Sciatic nerve (tissue), 2 donors: ENCODE data around the gene POLR3B. TPM values are rescaled to one million over a fixed set of nuclear protein-coding genes. Genes with fewer than 3 reads are reported as not detected.
"Not testable (repeated sequence)": the region's sequence is repeated elsewhere in the genome, so short reads cannot be mapped to it uniquely, and the experiment has no call there.

Experiments
- ATAC-seq: fragments of 200-7000 bp; cut with Tn5 transposase; one replicate; pipeline ENCODE4 v1.9.1; 2020; ENCODE audit warnings: mild to moderate bottlenecking, moderate library complexity
- DNase-seq: peaks from one replicate; pipeline ENCODE4 v3.0.0-alpha.2; 2020; ENCODE audit warnings: low spot score
- intact Hi-C: fragments of 100-400 bp; cut with DNase I; formaldehyde crosslinking; loops from one replicate; pipeline ENCODE4 v1.14.2; 2022
- total RNA-seq: library from RNA; stranded (reverse); fragmentation: NEBNext Ultra II Directional; extraction: Animal tissue kit (Norgen Biotek cat#: 25700); gene quantifications from one replicate; pipeline ENCODE4 v1.2.1, GENCODE V29; 2021
- donor health status: DM: no; HTN: no; CAD: no.
- donor health status: DM: no; HTN: no; CAD: no.

The POLR3B gene
- total RNA-seq, 1 donor from 2014 or later, result 6.1 TPM

GRCh38 chr12:106445053-106445452 lies 87.5 kb downstream of the POLR3B start:
- intact Hi-C loops, result no loop called here
- DNase-seq (no peak), ATAC-seq (no peak)

- ATAC-seq (no peak), DNase-seq (no peak)
- intact Hi-C loops, result no loop called here
Observed at GRCh38 chr12:106445959-106446358, 88.4 kb downstream of the POLR3B start.

DNA sequence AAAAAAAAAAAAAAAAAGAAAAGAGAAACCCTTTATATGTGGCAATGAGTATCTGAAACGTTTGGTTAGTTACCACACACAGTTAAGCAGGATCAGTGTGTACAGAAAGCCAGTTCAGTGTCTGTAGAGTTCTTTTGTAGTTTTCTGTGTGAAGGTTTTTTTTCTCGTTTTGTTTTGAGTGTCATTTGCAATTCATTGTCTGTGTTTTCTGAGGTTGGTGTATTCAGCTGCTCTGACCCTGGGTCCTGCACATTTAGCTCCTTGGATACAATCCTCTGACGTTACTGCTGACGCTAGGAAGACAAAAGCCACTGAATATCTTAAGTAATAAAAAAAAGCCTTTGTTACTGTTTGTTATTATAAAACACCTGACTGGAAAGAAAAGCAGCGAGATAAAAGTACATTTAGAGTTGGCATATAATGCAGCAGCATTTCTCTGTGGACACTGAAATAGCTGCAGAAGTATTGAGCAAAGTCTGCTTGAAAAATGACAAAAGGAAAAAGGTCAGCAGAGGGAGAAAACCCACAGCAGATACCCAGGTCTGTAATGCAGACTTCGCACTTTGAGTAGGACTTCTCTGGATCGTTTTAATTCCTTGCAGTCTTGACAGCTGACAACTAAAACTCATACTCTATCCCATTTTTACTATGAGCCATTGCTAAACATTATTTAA lies 89.0 kb downstream of the POLR3B start:
- DNase-seq (no peak), ATAC-seq (peak; percentile 64)
- intact Hi-C loops, result no loop called here

DNA sequence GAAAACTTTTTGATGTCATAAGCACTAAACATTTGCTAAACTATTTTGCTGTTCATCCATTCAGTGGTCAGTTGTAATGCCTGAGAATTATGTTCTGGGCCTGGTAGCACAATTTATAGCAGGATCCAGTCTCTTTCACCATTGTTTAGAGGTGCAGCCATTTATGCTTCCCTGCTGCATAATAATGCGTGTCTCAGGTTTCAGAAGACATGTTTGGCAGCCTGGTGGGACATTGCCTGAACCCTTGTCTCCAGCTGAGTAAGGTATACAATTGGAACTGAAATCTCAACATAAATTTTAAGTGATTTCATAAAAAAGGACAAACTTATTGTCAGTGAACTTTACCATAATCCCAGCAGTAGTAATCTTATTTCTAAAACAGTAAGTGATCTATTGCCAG lies 94.8 kb downstream of the POLR3B start:
- ATAC-seq (no peak), DNase-seq (no peak)
- intact Hi-C loops, result no loop called here

DNA sequence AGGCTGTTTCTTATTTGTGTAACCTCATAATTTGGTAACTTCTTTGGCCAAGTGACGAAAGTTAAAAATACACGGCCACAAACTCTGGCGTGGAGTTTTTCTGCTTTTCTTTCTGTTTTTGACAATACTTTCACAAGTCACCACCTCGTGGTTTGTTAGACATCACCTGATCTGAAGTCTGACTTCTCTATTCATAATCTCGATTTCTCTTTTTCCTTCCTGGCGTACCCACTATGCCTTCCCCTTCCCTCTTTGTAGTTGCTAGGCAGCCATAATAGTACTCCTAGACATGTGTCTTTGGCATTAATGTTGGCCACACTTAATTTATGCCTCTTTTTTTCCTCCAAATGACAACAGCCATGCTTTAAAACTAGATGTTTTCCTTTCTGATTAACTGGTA lies 97.6 kb downstream of the POLR3B start:
- DNase-seq, result no peak
- ATAC-seq, result peak; percentile 34
- intact Hi-C loops, result no loop called here

DNA sequence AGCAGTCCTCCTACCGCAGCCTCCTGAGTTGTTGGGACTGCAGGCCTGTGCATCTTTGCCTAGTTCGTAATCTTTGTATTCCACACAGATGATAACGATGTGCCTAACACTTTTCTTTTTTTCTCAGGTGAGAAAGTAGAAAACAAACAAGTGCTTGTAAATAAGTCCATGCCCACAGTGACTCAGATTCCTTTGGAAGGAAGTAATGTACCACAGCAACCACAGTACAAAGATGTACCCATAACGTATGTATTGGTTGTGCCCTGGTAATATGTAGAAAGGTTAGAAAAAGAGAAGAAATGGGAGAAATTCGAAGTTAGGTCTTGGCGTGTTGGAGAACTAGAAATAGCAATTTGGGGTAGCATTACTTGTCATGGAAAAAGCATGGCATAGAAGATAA lies 101.6 kb downstream of the POLR3B start:
- intact Hi-C loops, result no loop called here
- no peak for DNase-seq
- no peak for ATAC-seq

DNA sequence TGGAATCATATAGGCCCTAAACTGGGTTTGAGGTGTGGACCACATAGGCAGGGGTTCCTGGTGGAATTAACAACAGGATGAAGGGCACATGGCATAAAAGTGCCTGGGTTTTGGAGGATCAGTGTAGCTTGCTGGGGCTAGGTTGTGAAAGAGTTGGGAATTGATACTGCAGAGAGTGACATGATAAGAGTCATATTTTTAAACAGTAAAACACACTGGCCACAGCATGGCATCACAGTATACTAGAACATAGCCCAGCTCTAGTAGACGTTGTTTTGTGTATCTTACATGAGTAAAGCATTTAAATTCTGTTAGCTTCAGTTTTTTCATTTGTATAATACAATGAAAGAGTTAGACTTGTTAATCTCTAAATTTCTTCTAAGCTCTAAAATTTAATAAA lies 102.0 kb downstream of the POLR3B start:
- intact Hi-C loops, result no loop called here
- no peak for DNase-seq
- ATAC-seq, result no peak

GRCh38 chr12:106461730-106462129 lies 104.2 kb downstream of the POLR3B start:
- intact Hi-C loops, result no loop called here
- no peak for DNase-seq
- no peak for ATAC-seq

GRCh38 chr12:106465605-106466004 lies 108.1 kb downstream of the POLR3B start:
- DNase-seq, intact Hi-C loops, ATAC-seq: not testable (repeated sequence)

DNA sequence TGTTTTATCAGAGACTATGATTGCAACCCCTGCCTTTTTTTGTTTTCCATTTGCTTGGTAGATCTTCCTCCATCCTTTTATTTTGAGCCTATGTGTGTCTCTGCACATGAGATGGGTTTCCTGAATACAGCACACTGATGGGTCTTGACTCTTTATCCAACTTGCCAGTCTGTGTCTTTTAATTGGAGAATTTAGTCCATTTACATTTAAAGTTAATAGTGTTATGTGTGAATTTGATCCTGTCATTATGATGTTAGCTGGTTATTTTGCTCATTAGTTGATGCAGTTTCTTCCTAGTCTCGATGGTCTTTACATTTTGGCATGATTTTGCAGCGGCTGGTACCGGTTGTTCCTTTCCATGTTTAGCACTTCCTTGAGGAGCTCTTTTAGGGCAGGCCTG lies 118.1 kb downstream of the POLR3B start:
- DNase-seq, ATAC-seq, intact Hi-C loops: not testable (repeated sequence)

DNA sequence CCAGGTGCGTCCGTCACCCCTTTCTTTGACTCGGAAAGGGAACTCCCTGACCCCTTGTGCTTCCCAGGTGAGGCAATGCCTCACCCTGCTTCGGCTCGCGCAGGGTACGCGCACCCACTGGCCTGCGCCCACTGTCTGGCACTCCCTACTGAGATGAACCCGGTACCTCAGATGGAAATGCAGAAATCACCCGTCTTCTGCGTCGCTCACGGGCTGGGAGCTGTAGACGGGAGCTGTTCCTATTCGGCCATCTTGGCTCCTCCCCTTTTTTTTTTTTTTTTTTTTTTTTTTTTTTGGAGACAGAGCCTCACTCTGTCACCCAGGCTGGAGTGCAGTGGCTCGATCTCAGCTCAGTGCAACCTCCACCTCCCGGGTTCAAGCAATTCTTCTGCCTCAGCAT lies 120.1 kb downstream of the POLR3B start:
- intact Hi-C loops, ATAC-seq, DNase-seq: not testable (repeated sequence)

GRCh38 chr12:106480251-106480650 lies 122.7 kb downstream of the POLR3B start:
- intact Hi-C loops, result no loop called here
- no peak for ATAC-seq
- DNase-seq, result no peak

- ATAC-seq, result no peak
- intact Hi-C loops, result no loop called here
- no peak for DNase-seq
Observed at GRCh38 chr12:106481246-106481645, 123.7 kb downstream of the POLR3B start.

DNA sequence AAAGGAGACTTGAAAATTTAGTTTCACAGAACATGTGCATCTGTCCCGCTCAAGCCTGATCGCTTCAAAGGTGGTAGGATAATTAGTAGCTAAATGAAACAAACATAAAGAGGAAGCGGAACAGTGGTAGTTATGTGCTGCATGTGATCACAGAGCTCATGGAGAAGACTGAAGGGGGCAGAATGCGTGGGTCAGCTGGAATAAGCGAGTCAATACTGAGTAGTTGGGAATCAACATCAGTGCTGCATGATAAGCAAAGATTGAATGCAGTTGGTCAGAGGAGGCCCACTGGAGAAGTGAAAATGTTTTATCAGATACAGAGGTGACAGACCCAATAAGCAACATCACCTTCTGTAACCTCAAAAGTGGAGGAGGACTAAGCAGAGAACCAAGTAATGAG lies 130.1 kb downstream of the POLR3B start:
- ATAC-seq (no peak), DNase-seq (no peak)
- intact Hi-C loops, result no loop called here

DNA sequence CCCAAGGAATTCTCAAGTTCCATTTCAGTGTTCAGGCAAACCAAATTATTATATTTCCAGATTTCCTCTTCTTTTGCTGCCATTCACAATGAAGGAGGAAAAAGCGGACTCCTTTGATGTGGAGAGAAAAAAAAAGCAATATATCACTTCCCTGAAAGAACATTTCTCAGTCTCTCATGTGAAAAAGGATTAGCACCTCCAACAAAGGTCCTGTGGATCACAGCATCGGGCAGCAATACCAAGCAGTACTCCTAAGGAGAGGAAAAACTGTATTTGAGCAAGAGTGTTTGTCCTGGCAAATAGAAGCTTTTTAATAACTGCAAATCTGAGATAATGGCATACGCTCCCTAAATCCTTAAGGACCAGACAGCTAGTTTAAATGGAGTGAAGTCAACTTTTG lies 131.3 kb downstream of the POLR3B start:
- ATAC-seq (no peak), DNase-seq (no peak)
- intact Hi-C loops, result no loop called here

GRCh38 chr12:106490264-106490663 lies 132.7 kb downstream of the POLR3B start:
- DNase-seq (no peak), ATAC-seq (no peak)
- intact Hi-C loops, result no loop called here

- intact Hi-C loops, result no loop called here
- no peak for DNase-seq
- no peak for ATAC-seq
Observed at GRCh38 chr12:106492857-106493256, 135.3 kb downstream of the POLR3B start.

- ATAC-seq (no peak), DNase-seq (no peak)
- intact Hi-C loops, result no loop called here
Observed at GRCh38 chr12:106493531-106493930, 136.0 kb downstream of the POLR3B start.

GRCh38 chr12:106495354-106495965 lies 137.9 kb downstream of the POLR3B start:
- intact Hi-C loops, result no loop called here
- no peak for DNase-seq
- no peak for ATAC-seq

DNA sequence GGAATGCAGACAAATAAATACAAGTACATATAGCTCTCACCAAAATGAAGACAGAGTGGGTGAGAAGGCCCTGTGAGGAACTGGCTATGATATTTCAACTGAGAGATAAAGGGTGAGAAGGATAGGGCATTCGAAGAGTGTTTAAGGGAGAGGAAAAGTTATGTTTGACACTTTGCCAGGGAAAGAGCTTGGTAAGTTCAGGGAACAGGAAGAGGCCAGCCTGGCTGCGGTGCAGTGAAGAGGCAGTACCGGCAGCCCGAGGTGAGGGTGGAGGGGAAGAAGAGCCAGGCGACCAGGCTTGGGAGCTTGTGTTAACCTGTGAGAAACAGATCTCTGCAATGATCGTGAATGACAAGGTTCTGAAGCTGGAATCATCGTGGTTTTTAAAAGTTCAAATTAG lies 140.5 kb downstream of the POLR3B start:
- intact Hi-C loops, result no loop called here
- ATAC-seq (no peak), DNase-seq (no peak)

GRCh38 chr12:106499628-106500027 lies 142.1 kb downstream of the POLR3B start:
- DNase-seq (no peak), ATAC-seq (no peak)
- intact Hi-C loops, result no loop called here
